Measurements from ENCODE around the gene NFATC3.

NFATC3 gene

DNA sequence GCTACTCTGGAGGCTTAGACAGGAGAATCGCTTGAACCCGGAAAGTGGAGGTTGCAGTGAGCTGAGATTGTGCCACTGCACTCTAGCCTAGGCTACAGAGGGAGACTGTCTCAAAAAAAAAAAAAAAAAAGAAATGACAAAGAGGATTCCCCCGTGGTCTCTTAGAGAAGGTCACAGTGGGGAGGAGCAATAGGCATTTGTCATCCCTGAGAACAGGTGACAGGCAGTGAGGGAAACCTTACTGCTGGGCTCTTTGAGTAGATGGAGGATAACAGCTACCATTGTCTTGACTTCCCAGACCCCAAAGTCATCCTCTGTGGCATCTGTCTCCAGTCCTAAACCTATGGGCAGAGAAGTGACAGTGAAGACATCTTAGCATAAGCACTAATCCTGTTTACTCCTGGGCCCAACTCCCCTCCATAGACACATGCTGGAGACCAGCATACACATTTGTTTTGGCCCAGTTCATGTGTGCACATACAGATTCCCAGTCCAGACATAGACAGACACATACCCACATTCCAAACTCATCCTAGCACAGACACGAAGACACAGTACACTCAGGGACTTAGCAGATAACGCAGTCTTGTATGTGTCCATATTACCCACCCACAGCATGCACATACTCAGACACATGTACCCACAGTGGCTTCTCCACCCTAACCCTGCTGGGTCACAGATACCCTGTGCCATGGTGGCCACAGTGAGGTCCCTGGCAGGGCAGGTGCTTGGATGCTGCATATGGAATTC is 148.1 kb downstream of the NFATC3 start:
- peak; percentile 39 for DNase-seq

DNA sequence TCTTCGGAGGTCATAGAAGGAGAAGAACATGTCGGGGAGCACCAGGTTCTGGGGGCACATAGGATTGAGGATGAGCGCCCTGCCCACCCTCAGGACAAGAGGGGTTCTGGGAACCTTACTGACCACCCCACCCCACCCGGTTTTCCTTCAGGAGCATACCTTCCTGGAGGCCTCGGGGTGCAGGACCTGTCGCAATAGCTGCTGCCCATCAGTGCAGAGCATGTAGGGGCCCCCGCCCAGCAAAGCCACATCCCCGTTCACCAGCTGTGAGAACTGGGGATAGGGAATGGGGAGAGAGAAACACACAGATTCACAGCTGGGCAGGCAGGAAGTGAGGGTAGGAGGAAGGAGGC is 148.6 kb downstream of the NFATC3 start:
- DNase-seq: no peak

DNA sequence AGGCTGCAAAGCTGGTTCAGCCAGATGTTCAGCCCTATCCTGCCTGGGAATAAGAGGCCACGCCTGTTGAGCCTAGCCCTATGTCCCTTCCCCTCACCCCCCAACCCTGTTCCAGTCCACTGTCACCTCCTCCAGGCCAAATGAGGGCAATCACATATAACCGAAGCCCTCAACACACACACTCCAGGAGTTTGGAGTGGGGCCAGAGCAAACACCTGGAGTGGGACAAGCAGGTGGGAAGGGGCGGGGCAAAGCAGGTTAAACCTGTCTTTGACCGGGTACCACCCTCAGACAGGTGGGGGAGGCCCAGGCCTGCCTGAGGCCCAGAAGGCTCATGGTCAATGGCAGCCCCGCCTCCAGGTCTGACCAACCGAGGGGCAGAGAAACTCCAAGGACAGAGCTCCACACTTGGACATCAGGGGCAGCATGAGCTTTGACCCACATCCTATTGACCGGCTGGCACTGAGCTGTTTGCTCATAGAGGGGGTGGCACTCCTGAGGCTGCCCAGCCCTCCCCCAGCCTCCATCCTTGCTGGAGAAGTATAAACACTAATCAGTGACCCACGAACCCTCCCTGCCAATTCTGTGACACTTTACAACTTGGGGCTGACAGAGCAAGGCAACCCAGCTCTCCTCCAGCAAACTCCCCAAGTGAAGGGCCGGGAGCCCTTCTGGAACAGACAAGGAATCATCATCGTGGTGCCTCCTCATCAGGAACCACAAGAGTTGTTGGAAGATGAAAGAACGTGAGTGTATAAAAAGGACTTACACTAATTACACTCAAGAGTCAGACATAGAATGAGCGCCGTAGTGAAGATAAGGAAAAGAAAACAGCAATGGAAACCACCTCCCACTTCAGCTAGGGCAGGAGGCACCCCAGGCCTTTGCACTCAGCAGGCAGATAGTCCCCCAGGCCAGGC is 149.3 kb downstream of the NFATC3 start:
- no peak for DNase-seq

DNA sequence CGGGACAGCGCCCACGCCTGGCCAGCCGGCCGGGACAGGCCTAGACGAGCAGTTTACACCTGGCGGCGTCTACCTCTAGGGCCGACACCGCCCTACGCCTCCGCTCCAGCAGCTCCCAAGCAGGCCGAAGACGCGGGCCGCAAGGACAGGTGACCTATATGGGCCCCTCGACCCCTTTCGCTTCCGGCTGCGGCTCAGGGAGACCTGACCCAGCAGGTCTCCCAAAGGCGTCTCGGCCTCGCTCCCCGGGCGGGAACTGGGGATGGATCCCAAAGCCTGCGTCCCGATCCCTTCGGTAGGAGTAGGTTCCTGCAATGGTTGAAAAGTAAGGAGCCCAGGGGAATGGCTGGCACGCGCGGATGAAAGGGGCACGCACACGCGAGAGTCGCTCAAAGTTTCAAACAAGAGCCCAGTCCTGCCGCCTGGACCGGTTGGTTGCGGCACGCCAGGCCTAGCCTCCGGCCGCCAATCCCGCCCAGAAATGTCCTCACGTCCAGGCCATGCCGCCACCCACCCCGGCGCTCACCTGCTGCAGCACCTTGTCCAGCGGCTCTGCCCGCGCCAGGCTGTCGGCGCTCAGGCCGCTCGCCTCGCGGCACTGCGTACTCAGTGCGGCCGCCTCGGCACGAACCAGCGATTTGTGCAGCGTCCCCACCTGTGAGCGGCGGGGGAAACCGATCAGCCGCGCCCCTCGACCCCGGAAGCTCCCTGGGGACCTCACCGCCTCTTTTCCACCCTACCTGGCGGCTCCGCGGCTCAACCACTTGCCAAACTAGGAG is 150.1 kb downstream of the NFATC3 start:
- no peak for DNase-seq

DNA sequence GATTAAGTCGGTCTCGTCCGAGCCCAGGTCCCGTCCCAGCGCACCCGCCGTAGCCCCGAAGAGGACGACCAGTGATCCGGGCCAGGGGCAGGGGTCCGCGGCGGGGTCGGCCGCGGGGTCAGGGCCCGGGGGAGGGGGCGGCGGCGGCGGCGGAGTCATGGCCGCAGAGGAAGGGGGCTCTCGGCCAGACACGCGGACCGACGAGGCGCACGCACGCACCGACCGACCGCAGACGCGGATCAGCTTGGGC is 150.6 kb downstream of the NFATC3 start, which contains the start of gene ESRP2:
Gene ESRP2 (minus strand): TSS at position 241 of the 250 bp plus-strand sequence. CDS start 82 bp downstream, at position 159.
- no peak for DNase-seq

DNA sequence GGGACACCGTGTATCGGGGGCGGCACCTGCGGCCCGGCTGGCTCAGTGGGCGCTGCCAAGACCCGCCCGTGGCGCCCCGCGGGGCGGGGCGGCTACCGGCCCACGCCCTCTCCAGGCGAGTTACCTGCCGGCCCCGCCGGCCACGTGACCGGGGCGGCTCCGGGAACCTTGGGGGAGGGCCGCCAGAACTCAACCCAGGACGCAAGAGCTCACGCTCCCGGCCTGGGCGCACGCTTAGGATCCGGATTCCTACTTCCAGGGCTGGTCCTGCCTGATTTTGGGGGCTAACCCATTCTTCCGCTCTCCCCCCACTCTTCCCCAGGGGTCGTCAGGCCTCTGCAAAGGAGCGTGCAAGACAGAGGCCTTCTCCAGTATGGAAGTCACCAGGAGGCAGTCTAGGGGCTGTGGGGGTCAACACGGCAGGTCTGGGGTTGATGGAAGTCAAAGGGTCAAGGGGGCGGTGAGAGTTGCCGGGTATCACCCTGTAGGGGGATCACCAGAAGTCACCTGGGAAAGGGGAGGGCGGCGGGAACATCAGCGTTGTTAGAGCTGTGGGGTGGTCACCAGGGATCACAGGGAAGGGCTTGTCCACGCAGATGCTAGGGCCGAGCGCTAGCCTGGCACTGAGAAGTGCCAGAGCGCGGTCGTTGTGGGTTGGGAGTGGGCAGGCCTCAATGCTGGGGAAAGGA is 151.1 kb downstream of the NFATC3 start:
- no peak for DNase-seq

DNA sequence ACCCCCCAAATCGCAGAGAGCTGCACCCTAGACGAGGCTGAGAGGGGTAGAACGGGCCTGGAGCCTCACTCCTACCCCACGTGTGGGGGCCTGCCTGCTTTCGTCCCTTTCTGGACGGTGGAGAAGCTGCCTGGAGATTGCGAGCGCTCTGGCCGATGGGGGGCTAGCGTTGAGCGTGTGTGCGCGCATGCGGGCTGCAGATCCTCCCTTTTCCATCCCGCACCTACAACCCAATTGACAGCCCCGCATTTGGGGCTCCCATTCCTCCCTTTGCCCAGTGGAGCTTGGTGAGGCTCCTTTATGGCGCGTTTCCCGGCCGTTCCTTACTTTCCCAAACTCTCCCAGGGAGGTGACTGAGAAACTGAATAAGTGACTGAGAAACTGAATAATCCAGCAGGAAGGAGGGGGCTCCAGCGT is 151.7 kb downstream of the NFATC3 start:
- no peak for DNase-seq

DNA sequence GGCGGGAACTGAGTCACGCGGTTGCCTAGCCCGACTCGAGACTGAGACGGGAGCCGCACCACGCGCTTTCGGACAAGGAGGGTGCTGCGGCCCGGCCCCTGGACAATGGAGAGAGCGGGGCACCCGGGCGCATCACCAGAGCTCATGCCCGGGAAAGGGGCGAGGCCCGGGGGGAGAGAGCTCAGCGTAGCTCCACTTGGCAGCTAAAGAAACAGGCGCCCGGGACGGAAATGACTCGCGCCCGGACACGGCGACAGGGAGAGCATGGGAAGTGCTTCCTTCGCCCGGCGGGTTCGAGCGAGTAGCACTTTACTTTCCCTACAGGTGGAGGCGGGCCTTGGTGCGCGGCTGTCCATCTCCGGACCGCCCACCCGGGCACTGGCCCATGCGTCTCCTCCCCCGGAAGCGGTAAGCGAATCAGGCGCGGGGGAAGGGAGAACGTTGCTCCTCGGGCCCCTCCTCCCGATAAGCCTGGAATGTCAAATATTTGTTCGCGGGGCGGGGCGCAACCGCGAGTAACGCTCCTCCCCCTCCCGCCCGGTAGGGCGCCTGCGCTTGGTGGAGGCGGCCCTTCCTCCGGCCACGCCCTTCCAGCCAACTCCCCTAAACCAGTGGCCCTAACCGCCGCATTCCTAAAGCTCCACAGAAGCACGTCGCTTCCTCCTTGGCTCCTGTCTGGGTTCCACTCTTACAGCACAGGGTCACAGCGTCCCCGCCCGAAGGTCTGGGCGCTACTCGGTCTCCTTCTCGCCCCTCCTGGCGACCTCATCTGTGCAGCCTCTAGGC is 152.3 kb downstream of the NFATC3 start:
- DNase-seq: peak; percentile 89

DNA sequence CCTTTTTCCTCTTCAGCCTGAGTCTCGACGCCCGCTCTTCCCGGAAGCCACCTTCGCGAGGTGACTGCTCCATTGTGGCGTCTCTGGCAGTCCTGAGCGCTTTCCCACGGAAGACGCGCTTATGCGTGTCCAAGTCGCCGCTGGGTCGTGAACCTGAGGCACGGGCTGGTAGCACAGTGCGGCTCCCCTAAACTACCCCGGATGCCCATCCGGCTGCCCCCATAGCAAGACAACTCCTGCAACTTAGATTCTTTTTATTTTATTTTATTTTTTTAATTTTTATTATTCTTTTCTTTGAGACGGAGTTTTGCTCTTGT is 152.8 kb downstream of the NFATC3 start:
- no peak for DNase-seq

DNA sequence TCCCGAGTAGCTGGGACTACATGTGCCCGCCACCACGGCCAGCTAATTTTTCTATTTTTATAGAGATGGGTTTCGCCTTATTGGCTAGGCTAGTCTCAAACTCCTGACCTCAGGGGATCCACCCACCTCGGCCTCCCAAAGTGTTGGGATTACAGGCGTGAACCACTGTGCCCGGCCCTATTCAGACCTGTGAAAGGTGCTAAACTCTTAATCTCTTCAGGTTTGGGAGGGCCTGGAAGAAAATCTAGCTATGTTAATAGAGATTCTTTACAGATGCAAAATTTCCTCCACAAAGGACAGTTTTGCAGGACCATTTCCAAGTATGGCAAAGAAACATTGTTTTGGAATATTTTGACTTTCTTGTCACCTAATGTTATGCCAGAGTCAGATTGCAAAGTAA is 156.9 kb downstream of the NFATC3 start:
- no peak for DNase-seq

DNA sequence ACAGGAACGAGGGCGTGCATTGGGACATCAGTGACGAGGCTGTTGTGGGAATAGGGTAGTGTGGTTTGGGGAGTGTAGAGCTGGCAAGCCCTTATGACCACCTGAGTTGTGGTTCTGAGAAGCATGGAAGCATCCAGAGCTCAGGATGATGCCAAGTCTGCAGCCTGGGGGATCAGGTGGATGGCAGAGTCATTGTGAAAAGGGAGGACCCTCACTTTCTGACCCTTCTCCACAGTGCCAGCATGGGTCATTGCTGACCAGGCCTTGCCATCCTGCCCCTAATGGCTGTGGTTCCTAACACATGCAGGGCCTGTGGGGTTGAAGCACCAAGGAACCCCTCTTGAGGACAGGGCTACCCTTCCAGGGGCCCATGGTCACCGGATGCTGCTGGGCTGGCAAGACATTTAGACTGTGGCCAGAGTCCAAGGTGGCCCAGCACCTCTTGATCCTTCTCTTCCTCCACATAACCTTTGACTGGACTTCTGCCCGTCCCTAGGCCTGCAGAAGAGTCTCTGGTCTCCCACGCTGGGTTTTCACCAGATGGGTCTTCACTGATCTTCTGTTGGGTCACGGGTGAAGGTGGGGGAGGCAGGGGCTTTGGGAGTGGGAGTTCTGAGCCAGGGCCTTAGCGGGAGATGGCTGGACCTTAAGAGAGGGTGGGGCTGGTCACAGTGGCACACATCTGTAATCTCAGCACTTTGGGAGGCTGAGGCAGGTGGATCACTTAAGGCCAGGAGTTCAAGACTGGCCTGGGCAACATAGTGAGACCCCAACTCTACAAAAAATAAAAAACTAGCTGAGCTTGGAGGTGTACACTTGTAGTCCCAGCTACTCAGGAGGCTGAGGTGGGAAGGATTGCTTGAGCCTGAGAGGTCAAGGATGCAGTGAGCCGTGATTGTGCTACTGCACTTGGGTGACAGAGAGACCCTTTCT is 158.0 kb downstream of the NFATC3 start:
- no peak for DNase-seq

DNA sequence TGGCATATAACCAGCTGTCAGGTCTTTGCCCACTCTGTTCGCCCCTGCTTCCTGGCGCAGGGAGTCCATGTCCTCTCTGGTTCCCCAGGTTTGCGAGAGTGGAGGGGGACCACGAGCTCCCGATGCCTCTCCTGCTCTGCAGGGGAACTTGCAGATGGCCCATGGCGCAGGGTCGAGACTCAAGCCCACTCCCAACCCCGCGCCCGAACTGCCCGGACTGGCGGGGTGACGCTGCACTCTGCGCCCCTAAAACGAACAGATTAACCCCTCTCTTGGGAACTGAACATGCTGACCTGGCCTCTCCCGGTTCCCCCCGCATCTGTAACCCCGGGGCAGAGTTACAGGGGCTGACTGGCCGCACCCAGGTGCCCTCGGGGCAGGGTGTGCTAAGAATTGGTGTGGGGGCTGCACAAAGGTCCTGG is 159.3 kb downstream of the NFATC3 start:
- no peak for DNase-seq

DNA sequence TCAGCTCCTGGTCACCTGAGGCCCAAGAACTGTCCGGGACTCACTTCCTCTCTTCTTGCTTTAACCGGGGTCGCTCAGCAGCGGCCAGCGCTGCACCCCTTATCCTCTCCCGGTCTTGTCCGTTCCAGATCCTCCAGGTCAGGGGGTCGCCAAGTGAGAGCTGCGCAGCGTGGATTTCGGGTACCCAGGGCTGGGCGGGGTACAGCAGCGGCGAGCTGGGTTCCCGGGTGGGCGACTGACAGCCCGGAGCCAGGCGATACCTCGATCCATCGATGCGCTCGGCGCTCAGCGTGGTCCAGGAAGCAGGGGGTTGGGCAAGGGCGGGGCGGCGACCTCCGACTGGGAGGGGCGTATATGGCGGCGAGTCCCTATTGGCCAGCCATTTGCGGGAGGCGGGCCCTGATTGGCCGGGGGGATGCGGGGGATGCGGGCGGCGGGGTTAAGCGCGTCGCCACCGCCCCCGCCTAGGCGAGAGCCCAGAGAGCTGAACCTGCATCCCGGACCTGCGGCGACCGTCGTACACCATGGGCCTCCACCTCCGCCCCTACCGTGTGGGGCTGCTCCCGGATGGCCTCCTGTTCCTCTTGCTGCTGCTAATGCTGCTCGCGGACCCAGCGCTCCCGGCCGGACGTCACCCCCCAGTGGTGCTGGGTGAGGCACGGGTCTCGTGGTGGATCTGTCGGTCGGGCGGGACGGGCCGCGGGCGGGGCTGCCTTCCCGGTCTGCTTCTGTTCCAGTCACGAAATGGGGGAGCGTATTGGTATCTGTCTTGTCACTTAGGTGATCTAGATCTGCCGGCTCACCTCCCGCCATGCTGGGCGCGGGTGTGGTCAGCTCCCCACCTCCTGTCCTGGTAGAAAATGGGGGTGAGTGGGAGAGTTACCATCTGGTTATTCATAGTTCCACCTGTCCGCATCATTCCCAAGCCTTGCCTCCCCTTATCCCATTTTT is 160.0 kb downstream of the NFATC3 start, which contains the start of gene PLA2G15:
Gene PLA2G15 (plus strand): TSS at position 471 of the 951 bp plus-strand sequence. CDS start 54 bp downstream, at position 525.
- peak; percentile 96 for DNase-seq

DNA sequence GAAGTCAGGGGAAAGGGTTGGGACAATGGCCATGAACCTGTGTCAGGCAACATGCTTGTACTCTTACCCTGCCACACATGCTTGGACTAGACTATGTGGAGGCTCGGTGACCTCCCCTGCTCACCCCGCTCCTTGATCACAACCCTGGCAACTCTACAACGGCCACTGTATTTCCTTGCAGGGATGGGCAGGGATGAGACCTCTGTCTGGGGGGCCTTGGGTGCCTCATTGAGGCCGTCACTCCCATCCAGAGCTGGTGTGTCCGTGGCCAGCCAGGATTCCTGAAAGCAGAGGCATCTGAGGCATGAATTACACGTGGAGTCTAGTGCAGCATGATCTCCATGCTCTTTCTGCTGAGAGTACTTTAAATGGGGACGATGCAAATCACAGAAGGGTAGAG is 161.0 kb downstream of the NFATC3 start:
- no peak for DNase-seq

DNA sequence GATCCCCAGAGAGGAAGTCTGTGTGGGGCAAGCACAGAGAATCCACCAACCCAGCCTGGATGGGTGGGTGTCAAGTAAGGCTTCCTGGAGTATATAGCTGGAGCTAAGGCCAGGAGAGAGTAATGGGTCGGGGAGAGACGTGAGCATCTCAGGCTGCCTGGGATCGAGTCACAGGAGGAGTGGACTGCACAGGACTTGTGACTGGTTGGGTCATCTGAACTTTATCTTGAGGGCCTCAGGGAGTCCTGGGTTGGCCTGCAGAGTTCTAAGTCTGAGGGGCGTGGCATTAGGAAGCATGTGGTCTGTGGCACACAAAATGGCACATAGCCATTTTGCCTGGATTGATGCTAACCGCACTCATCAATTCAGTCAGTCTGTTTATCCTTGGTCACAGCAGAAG is 161.5 kb downstream of the NFATC3 start:
- DNase-seq: no peak

DNA sequence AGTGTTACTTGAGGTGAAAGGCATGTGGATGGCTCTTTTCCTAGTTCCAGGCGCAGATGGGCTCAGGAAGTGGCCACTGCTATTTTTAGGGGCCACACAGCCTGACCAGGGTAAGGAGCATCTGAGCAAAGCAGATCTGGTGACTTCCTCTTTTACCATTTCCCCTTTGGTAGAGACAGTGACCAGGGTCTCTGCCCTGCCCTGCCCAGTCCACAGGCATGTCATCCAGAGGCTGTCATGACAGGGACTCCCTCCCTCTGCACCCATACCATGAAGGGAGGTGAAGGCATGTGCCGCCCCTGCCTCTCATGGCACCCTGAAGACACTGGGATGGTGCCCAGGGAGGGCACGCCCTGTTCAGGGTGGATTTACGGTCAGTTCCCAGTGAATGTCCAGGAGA is 162.2 kb downstream of the NFATC3 start:
- no peak for DNase-seq

DNA sequence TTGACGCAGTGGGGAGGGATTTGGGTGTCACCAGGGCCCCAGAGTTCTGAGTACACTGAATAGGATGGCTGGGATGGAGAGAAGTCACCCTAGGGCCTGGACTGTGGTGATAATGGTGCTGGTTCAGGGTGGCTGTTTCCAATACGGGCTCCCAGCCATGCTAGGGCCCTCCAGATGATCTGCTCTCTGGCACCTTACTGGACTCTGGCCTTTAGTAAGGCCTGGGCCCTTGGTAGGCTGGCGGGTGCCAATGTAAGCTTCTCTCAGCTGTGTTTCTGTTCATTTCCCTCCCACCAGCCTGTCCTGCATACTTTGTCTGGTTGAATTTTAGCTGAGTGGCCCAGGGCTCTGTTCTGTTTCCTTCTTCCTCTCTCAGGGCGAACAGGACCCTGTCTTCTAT is 162.8 kb downstream of the NFATC3 start:
- no peak for DNase-seq

DNA sequence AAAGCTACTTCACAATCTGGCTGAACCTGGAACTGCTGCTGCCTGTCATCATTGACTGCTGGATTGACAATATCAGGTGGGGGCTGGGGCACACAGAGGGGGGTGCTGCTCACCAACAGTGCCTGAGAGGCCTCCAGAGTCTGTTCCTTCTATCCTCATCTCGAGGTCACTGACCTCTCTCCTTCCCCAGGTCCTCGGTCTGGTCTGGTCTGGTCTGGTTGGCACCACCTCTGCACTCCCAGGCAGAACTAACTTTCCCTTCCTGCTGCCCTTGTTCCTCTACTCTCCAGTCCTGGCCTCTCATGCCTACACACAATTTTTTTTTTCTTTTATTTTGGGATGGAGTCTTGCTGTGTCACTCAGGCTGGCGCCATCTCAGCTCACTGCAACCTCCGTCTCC is 164.2 kb downstream of the NFATC3 start:
- no peak for DNase-seq

DNA sequence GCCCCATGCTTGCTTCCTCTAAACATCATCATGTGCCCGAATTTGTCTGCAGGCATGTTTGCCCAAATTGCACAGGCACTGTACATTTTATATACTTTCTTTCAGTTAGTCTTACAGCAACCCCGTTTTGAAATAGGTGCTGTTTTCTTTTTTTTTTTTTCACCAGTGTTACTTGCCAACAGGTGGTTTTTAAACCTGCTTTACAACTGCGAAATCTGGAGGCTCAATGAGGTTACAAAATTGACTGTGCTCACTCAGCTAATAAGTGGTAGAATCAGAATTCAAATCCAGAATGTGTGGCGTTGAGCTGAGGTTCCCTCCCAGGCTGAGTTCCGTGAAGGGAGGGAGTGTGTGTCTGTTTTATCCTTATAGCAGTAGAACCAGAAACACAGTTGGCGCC is 165.8 kb downstream of the NFATC3 start:
- DNase-seq: no peak

DNA sequence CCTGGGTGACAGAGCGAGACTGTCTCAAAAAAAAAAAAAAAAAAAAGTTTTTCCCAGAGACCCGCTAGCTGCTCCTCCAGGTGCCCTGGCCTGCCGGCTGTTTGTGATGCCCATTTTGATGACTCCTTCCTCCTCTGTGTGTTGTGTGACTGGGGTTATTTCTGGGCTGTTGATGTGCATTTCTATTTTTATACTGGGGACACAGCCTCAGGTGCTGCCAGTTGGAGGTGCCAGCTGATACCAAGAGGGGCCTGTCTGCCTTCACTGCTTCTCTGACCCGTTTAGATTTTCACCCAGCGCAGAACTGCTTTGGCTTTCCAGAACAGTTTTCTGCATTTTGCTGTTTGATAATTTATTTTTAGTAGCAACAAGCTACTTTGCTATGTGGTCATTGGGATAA is 166.7 kb downstream of the NFATC3 start:
- no peak for DNase-seq

Data from CD4-positive, alpha-beta T cell treated with Interleukin-4 for 4 hours (primary cell).